Naive thymus-derived CD8-positive, alpha-beta T cell (primary cell): ENCODE results near the gene C1QL3. TPM values are rescaled to one million over a fixed set of nuclear protein-coding genes. Genes with fewer than 3 reads are reported as not detected.

Source experiments
- ATAC-seq, 2 donors: fragments of 150-1000 bp; cut with Tn5 transposase in 1 of 2; sonication (Bioruptor Pico), chemical (Tn5 transposase) in 1 of 2; 1 replicate in 1 of 2; 2 replicates in 1 of 2; pipeline ENCODE4 v1.10.0; 2021; ENCODE audit warnings: mild to moderate bottlenecking in 2 of 2, moderate library complexity in 2 of 2
- POLR2A ChIA-PET: fragments of 350-600 bp; sonication (Branson Sonifier 250); formaldehyde crosslinking; loops from one replicate; lab custom pipeline; 2021; ENCODE audit warnings: antibody characterized with exemption; lab: Charles Lee
- DNase-seq, 10 donors: peaks; one replicate each; pipeline versions ENCODE4 v3.0.0 to v3.0.0-alpha.2; 2020 to 2022
- H3K27ac Mint-ChIP-seq, 10 donors: one replicate each; pipeline ENCODE4 v1.8.0; 2020 to 2022; ENCODE audit warnings: mild to moderate bottlenecking in 10 of 10, mixed read lengths in 10 of 10, moderate library complexity in 4 of 10, inconsistent platforms in 1 of 10
- H3K27me3 Mint-ChIP-seq, 5 donors: one replicate each; pipeline ENCODE4 v1.8.0; 2021 to 2022; ENCODE audit warnings: mixed read lengths in 5 of 5
- H3K36me3 Mint-ChIP-seq, 3 donors: one replicate each; pipeline ENCODE4 v1.8.0; 2020 to 2022; ENCODE audit warnings: mixed read lengths in 3 of 3, mild to moderate bottlenecking in 2 of 3, inconsistent platforms in 1 of 3
- H3K4me1 Mint-ChIP-seq, 4 donors: one replicate each; pipeline ENCODE4 v1.8.0; 2021 to 2022; ENCODE audit warnings: mixed read lengths in 4 of 4
- H3K4me3 Mint-ChIP-seq, 10 donors: one replicate each; pipeline ENCODE4 v1.8.0; 2020 to 2022; ENCODE audit warnings: mild to moderate bottlenecking in 10 of 10, mixed read lengths in 10 of 10, moderate library complexity in 6 of 10, inconsistent platforms in 1 of 10
- H3K9me3 Mint-ChIP-seq, 9 donors: one replicate each; pipeline ENCODE4 v1.8.0; 2020 to 2022; ENCODE audit warnings: mixed read lengths in 9 of 9, mild to moderate bottlenecking in 3 of 9, inconsistent platforms in 1 of 9, moderate library complexity in 1 of 9
- polyA plus RNA-seq, 3 donors: library from polyadenylated mRNA; unstranded; fragments of 300-500 nt; fragmentation: Illumina TruSeq; gene quantifications; one replicate each; pipeline ENCODE4 v1.2.3, GENCODE V29; 2021
- total RNA-seq, 8 experiments: library from RNA in 2 of 8; stranded (reverse) in 2 of 8; gene quantifications; one replicate each; pipeline ENCODE4 v1.2.3 and lab custom pipeline; 2021 to 2026

The C1QL3 gene
- total RNA-seq (not detected), polyA plus RNA-seq (under 1 TPM in 2 of 3 donors, not detected in 1; 0.28 to 0.36 TPM), total RNA-seq (lab: John Stamatoyannopoulos, UW) (0 to 0.17 (median 0) reads per million in 6 experiments)

- peak within 1 kb of the TSS in 2 of 10 donors; percentile 29 to 63 for H3K27ac Mint-ChIP-seq
- H3K4me3 Mint-ChIP-seq: peak within 1 kb of the TSS; percentile 64 to 96 (median 85)
- POLR2A ChIA-PET: interaction anchor here (0.6 kb wide), 1 partner anchor 11 kb away, joined by 5 read pairs; no protein-coding TSS in a partner anchor
- peaks cover 5 to 18% (median 11%) of the 10 kb centered on the region in 4 donors for H3K4me1 Mint-ChIP-seq
- H3K27me3 Mint-ChIP-seq: peaks cover 28 to 45% (median 41%) of the 10 kb centered on the region in 5 donors
- ATAC-seq (peak; percentile 50 to 59), DNase-seq (peak in 2 of 10 donors; percentile 7 to 9)
- peaks cover 2 to 7% (median 6%) of the 10 kb centered on the region in 3 donors for H3K36me3 Mint-ChIP-seq
- H3K9me3 Mint-ChIP-seq: peaks cover 0 to 4% (median 0%) of the 10 kb centered on the region in 9 donors
Observed at GRCh38 chr10:16521311-16522016, at the start of gene C1QL3. TSS of gene C1QL3 (minus strand) at chr10:16521879. CDS start at chr10:16521065, 814 bp downstream.

DNA sequence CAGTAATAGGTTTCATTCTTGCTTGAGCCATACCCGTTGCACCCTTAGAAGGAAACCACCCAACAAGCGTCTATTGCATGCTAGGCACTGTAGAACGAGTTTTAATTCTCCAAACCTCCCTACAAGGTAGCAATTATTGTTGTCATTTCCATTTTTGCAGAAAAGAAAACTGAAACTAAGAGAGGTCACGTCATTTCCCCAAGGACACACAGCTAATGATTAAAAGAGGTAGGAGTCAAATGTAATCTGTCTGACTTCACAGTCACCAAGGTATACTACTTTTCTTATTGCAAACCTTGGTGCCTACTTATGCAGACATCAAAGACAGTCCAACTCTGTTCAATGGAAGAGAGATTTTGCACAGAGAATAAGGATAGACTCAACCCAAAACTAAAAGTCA is 49.1 kb upstream of the C1QL3 start:
- POLR2A ChIA-PET: no interaction called here
- no peak for DNase-seq
- peaks cover 11 to 49% (median 26%) of the 10 kb centered on the region in 5 donors for H3K27me3 Mint-ChIP-seq
- H3K4me3 Mint-ChIP-seq: no peak overlapping the region
- H3K36me3 Mint-ChIP-seq: peaks cover 0 to 5% (median 0%) of the 10 kb centered on the region in 3 donors
- H3K27ac Mint-ChIP-seq: no peak overlapping the region
- peaks cover 0 to 4% (median 0%) of the 10 kb centered on the region in 4 donors for H3K4me1 Mint-ChIP-seq
- ATAC-seq: no peak
- peaks cover 0 to 10% (median 3%) of the 10 kb centered on the region in 9 donors for H3K9me3 Mint-ChIP-seq

GRCh38 chr10:16566202-16566805 is 44.6 kb upstream of the C1QL3 start:
- POLR2A ChIA-PET: no interaction called here
- Mint-ChIP-seq H3K4me1 (peaks cover 0 to 6% (median 0%) of the 10 kb centered on the region in 4 donors), H3K27me3 (peaks cover 18 to 41% (median 21%) of the 10 kb centered on the region in 5 donors), H3K36me3 (no peaks in the 10 kb centered on the region), H3K9me3 (peaks cover 0 to 9% (median 0%) of the 10 kb centered on the region in 9 donors), H3K27ac (no peak overlapping the region), H3K4me3 (no peak overlapping the region)
- DNase-seq: no peak
- no peak for ATAC-seq

DNA sequence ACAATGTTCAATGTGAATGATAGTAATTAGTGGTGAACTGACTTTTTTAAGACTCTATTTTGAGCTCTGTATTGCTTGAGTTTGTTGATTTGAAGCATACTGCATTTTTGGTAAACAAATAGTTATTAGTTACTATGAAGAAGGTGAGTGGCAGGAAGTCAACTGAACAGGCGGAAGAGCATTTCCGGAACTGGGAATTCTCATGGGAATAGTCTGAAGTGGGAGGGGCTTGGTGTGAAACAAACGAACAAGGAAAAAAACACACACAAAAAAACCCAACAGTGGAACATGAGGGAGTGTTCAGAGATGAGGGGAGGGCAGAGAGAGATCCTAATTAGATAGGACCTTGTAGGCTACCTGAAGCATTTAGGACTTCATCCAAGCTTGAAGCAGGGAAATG is 43.9 kb upstream of the C1QL3 start:
- H3K9me3 Mint-ChIP-seq: peaks cover 0 to 11% (median 0%) of the 10 kb centered on the region in 9 donors
- H3K4me3 Mint-ChIP-seq: peak overlapping the region in 1 of 10 donors; percentile 29
- DNase-seq (no peak), ATAC-seq (no peak)
- peaks cover 18 to 34% (median 21%) of the 10 kb centered on the region in 5 donors for H3K27me3 Mint-ChIP-seq
- H3K4me1 Mint-ChIP-seq: peaks cover 0 to 6% (median 0%) of the 10 kb centered on the region in 4 donors
- POLR2A ChIA-PET: no interaction called here
- H3K36me3 Mint-ChIP-seq: no peaks in the 10 kb centered on the region
- H3K27ac Mint-ChIP-seq: no peak overlapping the region

DNA sequence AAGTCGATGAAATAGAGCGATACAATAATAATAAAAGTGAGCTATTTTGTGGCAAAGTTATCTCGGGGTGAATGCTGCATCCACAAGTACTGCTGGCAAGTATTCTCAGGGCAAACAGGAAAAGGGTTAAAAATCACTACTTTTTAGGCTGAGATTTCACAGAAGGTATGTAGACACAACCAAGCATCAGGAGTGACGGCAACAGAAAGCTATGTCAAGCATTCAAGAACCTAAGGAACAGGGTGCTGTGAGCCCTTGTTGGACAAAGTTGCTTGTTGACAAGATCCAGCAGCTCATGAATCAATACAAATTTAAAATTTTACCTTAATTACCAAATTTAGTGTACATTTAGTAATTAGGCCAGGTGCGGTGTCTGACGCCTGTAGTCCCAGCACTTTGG is 41.2 kb upstream of the C1QL3 start:
- H3K27me3 Mint-ChIP-seq: peaks cover 31 to 46% (median 33%) of the 10 kb centered on the region in 5 donors
- no peak overlapping the region for H3K27ac Mint-ChIP-seq
- peaks cover 0 to 16% (median 2%) of the 10 kb centered on the region in 9 donors for H3K9me3 Mint-ChIP-seq
- POLR2A ChIA-PET: no interaction called here
- peaks cover 0 to 6% (median 0%) of the 10 kb centered on the region in 4 donors for H3K4me1 Mint-ChIP-seq
- DNase-seq: no peak
- peaks cover 0 to 11% (median 2%) of the 10 kb centered on the region in 3 donors for H3K36me3 Mint-ChIP-seq
- ATAC-seq: no peak
- H3K4me3 Mint-ChIP-seq: no peak overlapping the region

DNA sequence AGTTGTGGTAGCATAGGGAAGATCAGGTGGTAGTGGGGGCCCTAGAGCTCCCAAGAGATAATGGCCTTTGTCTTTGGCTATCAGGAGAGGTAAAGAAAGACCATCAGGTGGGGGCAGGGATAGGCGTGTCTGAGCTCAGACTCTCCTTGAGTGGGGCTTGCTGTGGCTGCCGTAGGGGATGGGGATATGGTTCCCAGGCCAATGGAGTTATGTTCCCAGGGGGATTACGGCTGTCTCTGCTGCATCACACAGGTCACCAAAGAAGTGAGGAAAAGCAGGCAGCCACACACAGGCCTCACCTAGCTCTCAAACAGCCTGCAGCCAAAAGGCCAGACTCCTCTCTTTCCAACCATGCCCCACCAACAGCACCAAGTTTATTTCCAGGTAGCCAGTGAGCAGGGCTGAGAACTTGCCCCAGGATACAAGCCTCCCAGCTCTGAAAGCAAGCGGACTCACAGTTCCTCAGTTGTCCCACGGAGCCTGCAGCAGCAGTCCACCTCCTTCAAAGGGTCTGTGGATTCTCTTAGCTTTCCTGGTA is 37.6 kb upstream of the C1QL3 start:
- no peak for ATAC-seq

DNA sequence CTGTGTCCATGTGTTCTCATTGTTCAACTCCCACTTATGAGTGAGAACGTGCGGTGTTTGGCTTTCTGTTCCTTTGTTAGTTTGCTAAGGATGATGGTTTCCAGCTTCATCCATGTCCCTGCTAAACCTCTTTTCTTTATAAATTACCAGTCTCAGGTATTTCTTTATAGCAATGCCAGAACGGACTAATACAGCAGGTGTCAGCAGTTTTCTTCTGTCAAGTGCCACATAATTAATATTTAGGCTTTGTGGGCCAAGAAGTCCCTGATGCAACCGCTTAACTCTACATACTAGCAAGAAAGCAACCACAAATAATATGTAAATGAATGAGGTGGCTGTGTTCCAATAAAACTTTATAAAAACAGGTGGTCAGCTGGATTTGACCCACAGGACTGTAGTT is 26.3 kb upstream of the C1QL3 start:
- ATAC-seq (no peak), DNase-seq (no peak)
- Mint-ChIP-seq H3K27ac (no peak overlapping the region), H3K9me3 (peaks cover 0 to 3% (median 0%) of the 10 kb centered on the region in 9 donors), H3K4me1 (peaks cover 0 to 6% (median 2%) of the 10 kb centered on the region in 4 donors), H3K36me3 (no peaks in the 10 kb centered on the region), H3K4me3 (no peak overlapping the region), H3K27me3 (peaks cover 6 to 44% (median 10%) of the 10 kb centered on the region in 5 donors)
- POLR2A ChIA-PET: no interaction called here

More for the DNA sequence above, 37.6 kb upstream of the C1QL3 start:
- Mint-ChIP-seq H3K4me1 (no peaks in the 10 kb centered on the region), H3K27me3 (peaks cover 19 to 41% (median 23%) of the 10 kb centered on the region in 5 donors), H3K36me3 (peaks cover 0 to 11% (median 2%) of the 10 kb centered on the region in 3 donors), H3K27ac (peak overlapping the region in 1 of 10 donors; percentile 7), H3K9me3 (peaks cover 0 to 25% (median 10%) of the 10 kb centered on the region in 9 donors), H3K4me3 (no peak overlapping the region)
- DNase-seq: no peak
- POLR2A ChIA-PET: no interaction called here

- ATAC-seq (no peak), DNase-seq (peak in 2 of 10 donors; percentile 10 to 11)
- no peaks in the 10 kb centered on the region for H3K9me3 Mint-ChIP-seq
- no peaks in the 10 kb centered on the region for H3K36me3 Mint-ChIP-seq
- POLR2A ChIA-PET: no interaction called here
- H3K27me3 Mint-ChIP-seq: peaks cover 8 to 50% (median 21%) of the 10 kb centered on the region in 5 donors
- H3K27ac Mint-ChIP-seq: no peak overlapping the region
- H3K4me3 Mint-ChIP-seq: no peak overlapping the region
- H3K4me1 Mint-ChIP-seq: peaks cover 0 to 6% (median 2%) of the 10 kb centered on the region in 4 donors
Observed at GRCh38 chr10:16545116-16545736, 23.5 kb upstream of the C1QL3 start.

DNA sequence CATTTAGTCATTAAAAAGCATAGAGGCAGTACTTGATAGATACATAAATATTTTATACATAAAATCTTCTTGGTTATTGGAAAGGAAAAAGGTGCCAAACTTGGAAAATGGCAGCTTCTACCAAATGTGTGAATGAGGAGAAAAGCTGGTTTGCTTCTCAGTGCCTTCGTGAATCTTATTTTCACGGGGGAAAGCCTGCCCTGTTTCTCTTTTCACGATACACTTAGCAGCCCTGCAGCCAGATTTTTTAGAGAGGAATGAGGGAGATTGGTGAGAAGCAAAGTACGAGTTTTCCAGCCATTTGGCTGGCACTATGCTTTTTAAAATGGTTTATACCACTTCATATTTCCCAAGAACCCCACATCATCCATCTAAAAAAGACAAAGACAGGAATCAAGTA is 22.9 kb upstream of the C1QL3 start:
- peaks cover 0 to 6% (median 2%) of the 10 kb centered on the region in 4 donors for H3K4me1 Mint-ChIP-seq
- H3K36me3 Mint-ChIP-seq: no peaks in the 10 kb centered on the region
- H3K9me3 Mint-ChIP-seq: no peaks in the 10 kb centered on the region
- ATAC-seq (no peak), DNase-seq (no peak)
- POLR2A ChIA-PET: no interaction called here
- H3K27me3 Mint-ChIP-seq: peaks cover 10 to 55% (median 27%) of the 10 kb centered on the region in 5 donors
- H3K27ac Mint-ChIP-seq: no peak overlapping the region
- H3K4me3 Mint-ChIP-seq: no peak overlapping the region

GRCh38 chr10:16544099-16544498 is 22.4 kb upstream of the C1QL3 start:
- H3K27ac Mint-ChIP-seq: no peak overlapping the region
- no peak for ATAC-seq
- POLR2A ChIA-PET: no interaction called here
- H3K36me3 Mint-ChIP-seq: no peaks in the 10 kb centered on the region
- peaks cover 0 to 6% (median 2%) of the 10 kb centered on the region in 4 donors for H3K4me1 Mint-ChIP-seq
- peaks cover 0 to 2% (median 0%) of the 10 kb centered on the region in 9 donors for H3K9me3 Mint-ChIP-seq
- H3K27me3 Mint-ChIP-seq: peaks cover 12 to 55% (median 29%) of the 10 kb centered on the region in 5 donors
- H3K4me3 Mint-ChIP-seq: no peak overlapping the region
- no peak for DNase-seq

DNA sequence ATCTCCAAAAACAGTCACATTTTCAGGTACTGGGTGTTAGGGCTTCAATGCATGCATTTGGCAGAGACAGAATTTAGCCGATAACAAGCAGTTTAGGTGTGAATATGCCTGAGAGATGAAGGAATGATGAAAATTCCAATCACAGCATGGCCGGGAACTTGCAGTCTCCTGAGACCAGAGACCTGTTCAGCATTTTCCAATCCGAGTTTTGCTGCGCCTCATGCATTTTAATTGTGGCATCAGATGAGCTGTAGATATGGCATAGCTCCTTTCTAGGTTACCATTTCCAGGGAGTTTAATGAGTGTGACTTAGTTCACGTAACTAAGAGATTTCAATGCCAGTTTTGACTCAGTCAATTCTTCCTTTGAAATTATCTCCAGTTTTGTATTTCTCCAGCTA is 14.5 kb upstream of the C1QL3 start:
- Mint-ChIP-seq H3K27ac (no peak overlapping the region), H3K9me3 (peaks cover 0 to 5% (median 0%) of the 10 kb centered on the region in 9 donors), H3K27me3 (peaks cover 7 to 29% (median 14%) of the 10 kb centered on the region in 5 donors), H3K36me3 (no peaks in the 10 kb centered on the region), H3K4me3 (no peak overlapping the region), H3K4me1 (no peaks in the 10 kb centered on the region)
- ATAC-seq (no peak), DNase-seq (no peak)
- POLR2A ChIA-PET: no interaction called here

DNA sequence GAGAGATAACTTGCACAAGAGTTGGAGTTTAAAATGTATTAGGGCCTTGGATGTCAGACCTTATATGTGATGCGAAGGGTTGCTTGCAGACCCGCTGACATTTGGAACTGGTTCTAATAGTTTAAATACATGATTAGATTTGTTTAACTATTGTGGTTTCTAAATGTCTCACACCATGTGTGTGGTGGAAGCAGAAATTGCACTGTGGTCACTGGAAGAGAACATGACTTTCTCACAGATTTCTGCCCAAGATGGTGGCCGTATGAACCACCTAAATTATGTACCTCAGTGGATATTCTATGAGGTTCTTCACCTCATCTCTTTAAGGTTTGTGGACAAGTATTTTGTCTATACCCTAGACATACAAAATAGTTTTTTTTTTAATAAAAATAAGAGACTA is 8.2 kb upstream of the C1QL3 start:
- Mint-ChIP-seq H3K27ac (no peak overlapping the region), H3K4me1 (no peaks in the 10 kb centered on the region), H3K4me3 (no peak overlapping the region), H3K36me3 (peaks cover 0 to 2% (median 0%) of the 10 kb centered on the region in 3 donors), H3K27me3 (peaks cover 5 to 25% (median 20%) of the 10 kb centered on the region in 5 donors), H3K9me3 (peaks cover 0 to 3% (median 0%) of the 10 kb centered on the region in 9 donors)
- DNase-seq (no peak), ATAC-seq (no peak)
- POLR2A ChIA-PET: no interaction called here
